Neural cell (in vitro differentiated cells): ENCODE measurements around the gene UBASH3B.

Experiments
- EP300 ChIP-seq: fragments of 450-650 bp; conservative IDR thresholded peaks from 2 replicates; pipeline ENCODE4 v1.6.1; 2014; ENCODE audit warnings: antibody characterized with exemption, mild to moderate bottlenecking, moderate library complexity; ENCODE audit not compliant: poor library complexity, severe bottlenecking
- EZH2 ChIP-seq: fragments of 200-600, 300-800 bp; shearing (Covaris generic), sonication (generic); IDR thresholded peaks from 2 replicates; pipeline ENCODE4 v1.6.1; 2014; ENCODE audit warnings: antibody characterized with exemption, low read length, borderline replicate concordance, mild to moderate bottlenecking; ENCODE audit not compliant: insufficient read depth, poor library complexity, severe bottlenecking
- POLR2AphosphoS5 ChIP-seq: IDR thresholded peaks from 2 replicates; pipeline ENCODE4 v1.6.1; 2012
- RAD21 ChIP-seq: fragments of 450-650 bp; conservative IDR thresholded peaks from 2 replicates; pipeline ENCODE4 v1.6.1; 2014; ENCODE audit warnings: antibody characterized with exemption, mild to moderate bottlenecking, moderate library complexity
- SMC3 ChIP-seq: fragments of 450-650 bp; conservative IDR thresholded peaks from 2 replicates; pipeline ENCODE4 v1.6.1; 2014; ENCODE audit warnings: antibody characterized with exemption, mild to moderate bottlenecking, moderate library complexity; ENCODE audit not compliant: poor library complexity
- TAF1 ChIP-seq: IDR thresholded peaks from 2 replicates; pipeline ENCODE4 v1.6.1; 2012; ENCODE audit warnings: low read depth
- TF ChIP-seq, protein P1 (sequence below): fragments of 450-650 bp; IDR thresholded peaks from 2 replicates; pipeline ENCODE4 v1.5.1; 2014; ENCODE audit warnings: antibody characterized with exemption, mild to moderate bottlenecking, moderate library complexity; ENCODE audit not compliant: poor library complexity, severe bottlenecking
- TF ChIP-seq, protein P2 (sequence below): IDR thresholded peaks from 2 replicates; pipeline ENCODE4 v1.6.1; 2012; ENCODE audit warnings: borderline replicate concordance

DNA sequence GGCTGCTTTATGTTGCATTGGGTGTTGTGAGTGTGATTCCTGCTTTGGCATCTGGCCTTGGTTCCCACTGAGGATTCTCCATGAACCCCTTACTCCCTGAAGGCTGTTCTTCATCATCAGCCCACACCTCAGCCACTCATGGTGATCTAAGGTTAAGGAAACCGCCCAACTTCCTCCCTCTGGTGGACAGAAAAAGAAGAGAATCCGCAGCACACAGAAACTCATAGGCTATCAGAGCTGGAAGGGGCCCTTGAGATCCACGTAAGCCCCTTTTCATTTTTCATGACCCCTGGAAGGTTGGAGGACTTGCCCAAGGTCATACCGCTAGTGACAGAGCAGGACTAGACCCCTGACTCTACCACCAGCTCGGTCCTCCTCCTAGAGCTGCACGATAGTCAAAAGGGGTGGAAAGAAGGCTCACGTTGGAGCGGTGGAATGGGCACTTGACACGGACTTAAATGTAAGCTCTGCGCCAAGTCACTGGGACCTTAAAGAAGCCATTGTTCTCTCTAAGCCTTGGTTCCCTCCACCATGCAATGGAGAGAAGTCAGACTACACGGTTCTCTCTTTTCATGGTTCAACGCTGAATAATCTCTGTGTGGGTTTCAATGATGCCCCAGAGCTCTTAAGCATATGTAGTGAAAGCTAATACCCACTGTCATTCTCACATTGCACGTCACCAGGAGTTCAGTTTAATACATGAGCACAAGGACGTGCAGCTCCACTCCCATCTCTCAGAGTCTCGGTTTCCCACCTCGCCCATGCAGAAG lies 99.2 kb downstream of the UBASH3B start:
- TF ChIP-seq, protein P1, sequence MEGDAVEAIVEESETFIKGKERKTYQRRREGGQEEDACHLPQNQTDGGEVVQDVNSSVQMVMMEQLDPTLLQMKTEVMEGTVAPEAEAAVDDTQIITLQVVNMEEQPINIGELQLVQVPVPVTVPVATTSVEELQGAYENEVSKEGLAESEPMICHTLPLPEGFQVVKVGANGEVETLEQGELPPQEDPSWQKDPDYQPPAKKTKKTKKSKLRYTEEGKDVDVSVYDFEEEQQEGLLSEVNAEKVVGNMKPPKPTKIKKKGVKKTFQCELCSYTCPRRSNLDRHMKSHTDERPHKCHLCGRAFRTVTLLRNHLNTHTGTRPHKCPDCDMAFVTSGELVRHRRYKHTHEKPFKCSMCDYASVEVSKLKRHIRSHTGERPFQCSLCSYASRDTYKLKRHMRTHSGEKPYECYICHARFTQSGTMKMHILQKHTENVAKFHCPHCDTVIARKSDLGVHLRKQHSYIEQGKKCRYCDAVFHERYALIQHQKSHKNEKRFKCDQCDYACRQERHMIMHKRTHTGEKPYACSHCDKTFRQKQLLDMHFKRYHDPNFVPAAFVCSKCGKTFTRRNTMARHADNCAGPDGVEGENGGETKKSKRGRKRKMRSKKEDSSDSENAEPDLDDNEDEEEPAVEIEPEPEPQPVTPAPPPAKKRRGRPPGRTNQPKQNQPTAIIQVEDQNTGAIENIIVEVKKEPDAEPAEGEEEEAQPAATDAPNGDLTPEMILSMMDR: no peak
- TF ChIP-seq RAD21: no peak
- TF ChIP-seq EZH2: no peak
- no peak for TF ChIP-seq POLR2AphosphoS5
- TF ChIP-seq, protein P2, sequence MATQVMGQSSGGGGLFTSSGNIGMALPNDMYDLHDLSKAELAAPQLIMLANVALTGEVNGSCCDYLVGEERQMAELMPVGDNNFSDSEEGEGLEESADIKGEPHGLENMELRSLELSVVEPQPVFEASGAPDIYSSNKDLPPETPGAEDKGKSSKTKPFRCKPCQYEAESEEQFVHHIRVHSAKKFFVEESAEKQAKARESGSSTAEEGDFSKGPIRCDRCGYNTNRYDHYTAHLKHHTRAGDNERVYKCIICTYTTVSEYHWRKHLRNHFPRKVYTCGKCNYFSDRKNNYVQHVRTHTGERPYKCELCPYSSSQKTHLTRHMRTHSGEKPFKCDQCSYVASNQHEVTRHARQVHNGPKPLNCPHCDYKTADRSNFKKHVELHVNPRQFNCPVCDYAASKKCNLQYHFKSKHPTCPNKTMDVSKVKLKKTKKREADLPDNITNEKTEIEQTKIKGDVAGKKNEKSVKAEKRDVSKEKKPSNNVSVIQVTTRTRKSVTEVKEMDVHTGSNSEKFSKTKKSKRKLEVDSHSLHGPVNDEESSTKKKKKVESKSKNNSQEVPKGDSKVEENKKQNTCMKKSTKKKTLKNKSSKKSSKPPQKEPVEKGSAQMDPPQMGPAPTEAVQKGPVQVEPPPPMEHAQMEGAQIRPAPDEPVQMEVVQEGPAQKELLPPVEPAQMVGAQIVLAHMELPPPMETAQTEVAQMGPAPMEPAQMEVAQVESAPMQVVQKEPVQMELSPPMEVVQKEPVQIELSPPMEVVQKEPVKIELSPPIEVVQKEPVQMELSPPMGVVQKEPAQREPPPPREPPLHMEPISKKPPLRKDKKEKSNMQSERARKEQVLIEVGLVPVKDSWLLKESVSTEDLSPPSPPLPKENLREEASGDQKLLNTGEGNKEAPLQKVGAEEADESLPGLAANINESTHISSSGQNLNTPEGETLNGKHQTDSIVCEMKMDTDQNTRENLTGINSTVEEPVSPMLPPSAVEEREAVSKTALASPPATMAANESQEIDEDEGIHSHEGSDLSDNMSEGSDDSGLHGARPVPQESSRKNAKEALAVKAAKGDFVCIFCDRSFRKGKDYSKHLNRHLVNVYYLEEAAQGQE: no peak
- no peak for TF ChIP-seq SMC3
- no peak for TF ChIP-seq TAF1
- TF ChIP-seq EP300: no peak
